NCI-H748 (cell line): Measurements from ENCODE around the gene TUT4.
A peak's percentile ranks its signal among the peaks of the same experiment; 100 is the strongest.

Experiments
- DNase-seq: peaks from one replicate; lab custom pipeline; 2025; ENCODE audit not compliant: unreplicated experiment; lab: John Stamatoyannopoulos, UW

TUT4 gene

DNA sequence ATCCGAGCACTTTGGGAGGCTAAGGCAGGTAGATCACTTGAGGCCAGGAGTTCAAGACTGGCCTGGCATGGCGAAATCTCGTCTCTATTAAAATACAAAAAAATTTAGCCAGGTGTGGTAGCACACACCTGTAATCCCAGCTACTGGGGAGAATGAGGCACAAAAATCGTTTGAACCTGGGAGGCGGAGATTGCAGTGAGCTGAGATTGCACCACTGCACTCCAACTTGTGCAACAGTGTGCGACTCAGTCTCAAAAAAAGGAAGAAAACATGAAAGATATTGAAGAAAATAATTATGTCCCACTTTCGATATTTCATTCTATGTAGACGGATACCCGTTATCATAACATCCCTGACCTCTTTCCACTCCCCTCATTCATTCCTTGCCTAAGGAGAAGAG lies 19.2 kb downstream of the TUT4 start:
- no peak for DNase-seq

DNA sequence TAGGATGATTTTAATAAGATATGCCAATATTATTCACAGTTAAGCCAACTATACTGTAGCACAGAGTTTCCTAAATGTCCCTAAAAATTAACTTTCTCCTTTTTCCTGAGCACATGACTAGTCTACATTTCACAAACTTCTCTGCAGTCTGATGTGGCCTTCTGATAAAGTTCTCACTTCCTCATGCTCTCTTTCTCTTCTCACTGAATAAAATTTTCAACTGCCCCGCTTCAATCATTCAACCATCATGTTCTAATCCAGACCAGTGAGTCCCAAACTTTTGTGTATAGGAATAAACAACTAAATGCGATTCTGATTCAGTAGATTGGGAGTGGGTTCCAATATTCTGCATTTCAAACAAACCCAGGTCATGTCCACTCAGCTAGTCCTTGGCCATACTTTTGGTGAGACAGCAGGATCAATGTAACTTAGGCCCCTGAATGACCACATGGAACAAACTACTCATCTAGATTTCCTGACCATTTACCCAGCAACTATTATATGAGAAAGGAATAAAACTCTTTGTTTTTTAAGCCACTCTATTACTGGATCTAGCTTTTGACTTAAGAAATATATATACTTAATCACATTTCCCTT lies 20.1 kb downstream of the TUT4 start:
- no peak for DNase-seq

DNA sequence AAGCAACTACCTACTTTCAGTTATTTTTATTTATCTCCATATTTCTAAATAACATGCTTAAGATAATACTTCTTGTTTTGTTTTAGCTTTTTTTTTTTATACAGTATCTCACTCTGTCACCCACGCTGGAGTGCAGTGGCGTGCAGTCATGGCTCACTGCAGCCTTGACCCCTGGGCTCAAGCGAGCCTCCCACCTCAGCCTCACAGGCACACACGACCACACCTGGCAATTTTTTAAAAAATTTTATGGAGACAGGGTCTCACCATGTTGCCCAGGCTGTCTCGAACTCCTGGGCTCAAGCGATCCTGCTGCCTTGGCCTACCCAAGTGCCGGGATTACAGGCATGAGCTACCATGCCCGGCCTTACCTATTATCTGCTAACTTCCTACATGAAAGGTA lies 20.6 kb downstream of the TUT4 start:
- no peak for DNase-seq

DNA sequence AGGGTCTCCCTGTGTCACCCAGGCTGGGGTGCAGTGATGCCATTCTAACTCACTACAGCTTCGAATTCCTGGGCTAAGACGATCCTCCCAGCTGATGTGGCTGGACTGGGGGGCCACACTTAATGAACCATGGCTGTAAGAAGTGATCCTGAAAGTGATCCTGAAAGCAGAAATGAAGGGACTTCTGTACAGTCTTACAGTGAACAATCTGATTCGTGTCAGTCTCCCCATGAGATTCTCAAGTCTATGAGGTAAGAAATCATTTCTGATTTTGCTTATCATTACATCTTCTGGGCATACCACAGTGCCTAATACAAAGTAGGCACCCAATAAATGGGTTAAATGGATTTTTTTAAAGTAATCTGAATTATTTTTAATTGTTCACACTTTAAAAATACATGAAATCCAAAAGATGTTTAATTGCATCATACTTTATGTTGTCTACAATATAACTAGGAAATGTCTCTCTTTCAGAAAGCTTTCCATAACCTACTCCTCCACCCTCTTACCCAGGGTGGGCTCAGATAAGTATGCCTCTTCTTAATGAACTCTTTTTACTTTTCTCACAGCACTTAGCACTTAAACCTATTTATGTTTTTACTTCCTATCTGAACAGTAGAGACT lies 21.5 kb downstream of the TUT4 start:
- DNase-seq = no peak

DNA sequence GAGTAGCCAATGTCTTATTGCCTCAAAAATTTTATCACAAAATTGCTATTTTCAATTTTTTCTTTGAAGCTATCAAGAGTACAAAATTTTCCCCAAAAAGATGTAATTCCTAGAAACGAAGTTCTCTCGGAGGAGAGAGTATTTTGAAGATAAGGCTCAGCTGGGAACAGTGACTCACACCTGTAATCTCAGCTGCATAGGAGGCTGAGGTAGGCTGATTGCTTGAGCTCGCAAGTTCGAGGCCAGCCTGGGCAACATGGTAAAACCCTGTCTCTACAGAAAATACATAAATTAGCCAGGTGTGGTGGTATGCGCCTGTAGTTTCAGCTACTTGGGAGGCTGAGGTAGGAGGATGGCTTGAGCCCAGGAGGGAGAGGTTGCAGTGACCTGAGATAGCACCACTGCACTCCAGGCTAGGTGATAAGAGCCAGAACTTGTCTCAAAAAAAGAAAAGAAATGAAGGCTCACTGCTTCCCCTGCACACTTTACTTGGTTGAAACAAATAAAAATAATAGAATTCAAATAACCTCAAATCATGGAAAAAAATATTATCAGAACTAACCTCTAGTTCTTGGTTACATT lies 22.2 kb downstream of the TUT4 start:
- no peak for DNase-seq

DNA sequence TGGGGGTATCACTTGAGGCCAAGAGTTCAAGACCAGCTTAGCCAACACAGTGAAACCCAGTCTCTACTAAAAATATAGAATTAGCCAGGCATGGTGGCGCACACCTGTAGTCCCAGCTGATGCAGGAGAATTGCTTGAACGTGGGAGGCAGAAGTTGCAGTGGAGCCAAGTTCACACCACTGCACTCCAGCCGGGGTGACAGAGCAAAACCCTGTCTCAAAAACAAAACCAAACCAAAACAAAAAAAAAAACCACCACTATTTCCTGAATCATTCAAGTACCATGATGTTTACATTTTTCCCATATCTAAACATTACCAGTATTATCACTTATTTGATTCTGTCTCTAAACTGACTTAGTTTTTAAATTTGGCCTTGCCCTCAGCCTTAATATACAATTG lies 29.5 kb downstream of the TUT4 start:
- DNase-seq = no peak

DNA sequence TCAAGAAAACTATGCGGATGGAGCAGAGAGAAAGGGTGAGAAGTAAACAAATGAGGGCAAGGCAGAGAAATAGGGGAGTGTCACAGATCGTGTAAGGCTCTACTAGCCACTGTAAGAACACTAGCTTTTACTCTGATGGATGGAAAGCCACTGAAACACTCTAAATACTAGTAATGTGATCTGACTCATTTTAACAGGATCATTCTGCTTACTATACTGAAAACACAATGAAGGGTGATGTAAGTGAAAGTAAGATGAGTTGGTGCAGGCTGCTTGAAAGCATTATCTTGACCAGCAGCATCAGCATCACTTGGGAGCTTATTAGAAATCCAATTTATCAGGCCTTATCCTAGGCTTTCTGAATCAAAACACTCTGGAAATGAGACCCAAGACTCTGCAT lies 32.7 kb downstream of the TUT4 start:
- DNase-seq = no peak

DNA sequence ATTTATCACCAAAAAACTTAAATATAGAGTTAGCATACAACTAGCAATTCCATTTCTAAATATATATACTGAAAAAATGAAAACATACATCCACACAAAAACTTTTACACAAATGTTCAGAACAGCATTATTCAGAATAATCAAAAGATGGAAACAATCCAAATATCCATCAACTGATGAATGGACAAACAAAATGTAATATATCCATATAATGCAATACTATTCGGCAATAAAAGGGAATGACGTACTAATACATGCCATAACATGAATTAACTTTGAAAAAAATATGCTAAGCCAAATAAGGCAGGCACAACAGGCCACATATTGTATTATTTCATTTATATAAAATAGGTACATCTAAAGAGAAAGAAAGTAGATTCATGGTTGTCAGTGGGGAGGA lies 33.9 kb downstream of the TUT4 start:
- no peak for DNase-seq

DNA sequence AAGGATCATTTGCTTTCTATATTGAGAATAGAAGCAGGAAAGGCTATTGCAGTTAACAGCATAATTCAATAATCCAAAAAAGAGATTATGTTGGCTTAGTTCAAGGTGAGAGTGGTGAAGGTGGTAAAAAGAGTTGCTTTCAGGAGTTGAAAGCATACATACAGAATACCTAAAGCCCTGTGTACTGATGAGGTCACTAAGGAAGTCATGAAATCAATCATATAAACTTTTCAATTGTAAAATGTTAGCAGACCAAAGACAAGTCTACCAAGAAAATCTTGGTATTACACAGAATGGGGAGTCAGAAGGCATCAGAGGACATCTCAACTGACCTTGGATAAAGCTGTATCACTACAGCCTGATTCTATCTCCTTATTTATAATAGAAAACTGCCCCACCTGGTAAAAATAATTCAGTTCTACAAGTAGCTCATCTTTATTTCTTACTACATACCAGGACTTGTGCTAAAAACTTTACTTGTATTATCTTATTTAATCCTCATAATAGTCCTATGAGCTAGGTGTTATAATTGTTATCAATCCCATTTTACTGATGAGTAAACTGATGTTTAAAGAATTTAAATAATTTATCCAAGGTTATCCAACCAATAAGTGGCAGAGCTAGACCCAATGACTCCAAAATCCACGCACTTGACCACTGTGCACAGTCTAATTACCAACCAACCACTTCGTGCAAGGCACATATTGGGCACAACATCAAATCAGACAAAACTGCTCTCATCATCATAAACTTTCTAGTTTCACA lies 40.9 kb downstream of the TUT4 start:
- no peak for DNase-seq

DNA sequence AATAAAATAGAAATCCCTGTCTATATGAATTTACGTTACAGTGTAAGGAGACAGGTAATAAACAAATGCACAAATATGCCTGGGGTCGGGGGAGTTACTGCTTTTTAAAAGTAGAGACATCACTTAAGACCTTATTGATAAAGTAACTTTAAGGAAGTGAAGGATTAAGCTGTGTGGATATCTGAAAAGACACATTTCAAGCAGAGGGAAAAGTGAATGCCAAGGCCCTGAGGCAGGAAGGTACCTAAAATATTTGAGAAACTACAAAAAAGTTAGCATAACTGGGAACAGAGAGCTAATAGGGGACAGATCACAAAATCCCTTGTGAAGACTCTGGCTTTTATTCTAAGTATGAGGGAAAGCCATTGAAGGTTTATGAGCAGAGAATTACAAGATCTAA lies 41.5 kb downstream of the TUT4 start:
- no peak for DNase-seq

DNA sequence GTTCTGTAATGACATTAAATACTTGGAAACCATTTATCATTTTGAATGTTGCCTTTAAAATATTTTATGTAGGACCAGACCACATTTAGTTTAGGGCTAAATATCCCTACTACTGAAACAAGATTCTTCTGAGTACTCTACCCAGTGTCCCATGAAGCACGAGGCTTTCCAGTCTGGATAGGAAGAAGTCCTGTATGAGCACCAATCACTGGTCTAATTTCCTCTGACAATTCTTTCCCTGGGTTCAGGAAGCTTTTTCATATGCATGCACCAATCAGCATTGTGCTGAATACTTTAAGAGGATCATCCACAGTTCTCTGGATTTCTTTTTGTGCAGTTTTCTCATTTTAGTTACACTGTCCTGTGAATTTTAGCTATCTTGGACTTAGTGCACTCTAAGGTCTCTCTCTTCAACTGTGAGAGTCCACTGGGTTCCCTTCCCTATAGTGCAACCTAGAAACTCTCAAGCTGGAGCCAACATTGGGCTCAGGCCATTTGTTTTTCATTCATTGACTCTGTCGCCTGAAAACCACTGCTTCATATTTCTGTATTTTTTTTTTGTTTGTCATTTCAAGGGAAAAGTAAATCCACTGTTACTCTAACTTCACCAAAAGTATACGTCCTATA lies 45.9 kb downstream of the TUT4 start:
- no peak for DNase-seq

DNA sequence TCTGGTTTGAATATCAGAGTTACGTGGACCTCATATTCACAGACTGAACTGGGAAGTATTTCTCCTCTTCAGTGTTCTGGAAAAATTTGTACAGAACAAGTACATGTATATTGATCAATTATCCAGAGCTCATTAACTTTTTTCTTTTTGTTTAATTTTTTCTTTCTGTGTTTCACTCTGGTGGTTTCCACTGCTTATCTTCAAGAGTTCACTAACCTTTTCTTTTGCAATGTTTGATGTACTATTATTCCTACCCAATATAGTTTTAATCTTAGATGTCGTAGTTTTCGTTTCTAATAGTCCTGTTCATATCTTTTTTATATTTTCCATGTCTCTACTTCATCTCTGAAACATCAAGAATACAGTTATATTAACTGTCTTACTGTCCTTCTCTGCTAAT lies 46.5 kb downstream of the TUT4 start:
- no peak for DNase-seq

DNA sequence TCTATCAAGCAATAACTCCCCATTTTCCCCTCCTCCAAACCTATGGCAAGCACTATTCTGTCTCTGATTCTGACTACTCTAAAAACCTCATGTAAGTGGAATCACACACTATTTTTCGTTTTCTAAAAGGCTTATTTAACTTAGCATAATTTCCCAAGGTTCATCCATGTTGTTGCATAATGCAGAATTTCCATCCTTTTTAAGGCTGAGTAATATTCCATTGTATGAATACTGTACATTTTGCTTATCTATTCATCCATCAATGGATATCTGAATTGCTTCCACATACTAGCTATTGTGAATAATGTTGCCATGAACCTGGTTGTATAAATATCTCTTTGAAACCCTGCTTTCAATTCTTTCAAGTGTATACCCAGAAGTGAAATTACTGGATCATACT lies 48.2 kb downstream of the TUT4 start:
- DNase-seq = no peak

DNA sequence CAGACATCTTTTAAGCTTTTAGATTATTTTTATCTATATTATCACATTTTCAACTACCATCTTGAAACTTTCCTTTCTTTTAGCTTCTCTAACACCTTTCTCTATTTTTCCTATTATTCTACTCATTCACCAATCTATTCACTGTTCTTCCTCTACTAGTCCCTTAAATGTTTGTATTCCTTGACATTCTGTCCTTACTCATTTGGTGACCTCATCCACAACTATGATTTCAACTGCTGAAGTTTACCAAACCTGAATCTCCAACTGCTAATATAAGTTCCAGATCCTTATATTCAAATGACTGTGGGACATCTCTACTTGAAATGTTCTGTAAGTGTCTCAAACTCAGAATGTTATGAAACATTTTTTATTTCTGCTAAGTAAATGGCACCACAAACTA lies 49.2 kb downstream of the TUT4 start:
- no peak for DNase-seq

DNA sequence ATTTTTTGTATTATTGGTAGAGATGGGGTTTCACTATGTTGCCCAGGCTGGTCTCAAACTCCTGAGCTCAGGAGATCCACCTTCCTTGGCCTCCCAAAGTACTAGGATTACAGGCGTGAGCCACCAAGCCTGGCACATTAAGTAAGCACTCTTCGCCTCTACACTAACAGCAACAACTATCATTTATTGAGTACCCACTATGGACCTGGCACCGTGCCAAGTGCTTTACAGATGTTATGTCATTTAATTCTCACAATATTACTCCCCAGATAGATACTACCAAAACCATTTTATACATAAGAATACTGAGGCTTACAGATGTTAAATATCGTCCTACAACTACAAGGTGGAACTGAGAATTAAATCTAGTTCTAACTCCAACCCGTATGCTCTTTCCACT lies 50.1 kb downstream of the TUT4 start:
- DNase-seq = peak; percentile 19

DNA sequence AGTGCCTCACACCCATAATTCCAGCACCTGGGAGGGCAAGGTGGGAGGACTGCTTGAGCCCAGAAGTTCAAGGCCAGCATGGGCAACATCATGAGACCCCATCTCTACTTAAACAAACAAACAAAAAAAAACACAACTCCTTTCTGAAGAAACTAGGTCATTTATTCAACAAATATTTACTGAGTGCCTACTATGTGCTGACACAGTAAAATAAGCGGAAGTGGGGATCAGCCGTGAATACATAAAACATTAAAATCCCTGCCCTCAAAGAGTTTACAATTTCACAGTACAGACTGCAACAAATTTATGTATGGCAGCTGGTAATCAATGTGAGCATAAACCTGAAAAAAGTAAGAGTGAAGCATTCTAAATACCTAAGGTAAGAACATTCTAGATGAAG lies 65.3 kb downstream of the TUT4 start:
- no peak for DNase-seq

DNA sequence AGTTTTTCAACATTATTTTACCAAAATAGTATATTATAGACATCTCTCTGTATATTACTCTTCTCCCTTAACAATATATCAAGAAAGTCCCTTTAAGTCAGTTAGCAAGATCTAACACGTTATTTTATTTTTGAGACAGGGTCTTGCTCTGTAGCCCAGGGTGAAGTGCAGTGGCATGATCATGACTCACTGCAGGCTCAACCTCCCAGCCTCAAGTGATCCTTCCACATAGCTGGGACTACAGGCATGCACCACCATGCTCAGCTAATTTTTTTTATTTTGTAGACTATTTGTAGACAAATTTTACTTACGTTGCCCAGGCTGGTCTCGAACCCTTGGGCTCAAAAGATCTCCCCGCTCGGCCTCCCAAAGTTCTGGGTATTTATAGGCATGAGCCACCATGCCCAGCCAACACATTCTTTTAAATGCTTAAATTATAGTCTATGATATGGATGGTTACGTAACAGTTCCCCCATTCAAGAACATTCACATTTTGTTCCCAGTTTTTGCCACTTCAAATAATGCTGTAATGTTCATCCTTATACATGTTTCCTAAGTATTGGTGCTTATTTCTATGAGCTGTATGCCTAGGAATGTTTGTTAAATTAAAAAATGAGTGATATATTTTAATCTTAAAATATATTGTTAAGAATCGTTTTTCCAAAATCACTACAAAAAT lies 70.4 kb downstream of the TUT4 start:
- DNase-seq = no peak

DNA sequence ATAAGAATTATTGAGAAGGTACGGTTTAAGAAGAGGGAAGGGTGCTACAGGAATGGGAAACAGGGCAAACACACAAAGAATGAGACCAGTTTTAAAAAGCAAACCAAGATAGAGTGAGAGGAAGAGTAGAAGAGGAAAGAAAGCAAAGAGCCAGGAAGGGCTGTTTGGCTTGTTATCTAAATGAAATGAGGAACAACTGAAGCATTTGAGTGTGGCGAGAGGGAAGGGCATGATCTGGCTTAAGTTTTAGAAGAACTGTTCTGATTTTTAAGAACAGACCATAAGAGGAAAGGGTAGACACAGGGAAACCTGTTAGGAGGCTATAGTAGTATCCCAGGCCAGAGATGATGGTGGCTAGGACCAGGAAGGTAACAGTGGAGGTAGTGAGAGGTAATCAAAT lies 73.8 kb downstream of the TUT4 start:
- DNase-seq = no peak

DNA sequence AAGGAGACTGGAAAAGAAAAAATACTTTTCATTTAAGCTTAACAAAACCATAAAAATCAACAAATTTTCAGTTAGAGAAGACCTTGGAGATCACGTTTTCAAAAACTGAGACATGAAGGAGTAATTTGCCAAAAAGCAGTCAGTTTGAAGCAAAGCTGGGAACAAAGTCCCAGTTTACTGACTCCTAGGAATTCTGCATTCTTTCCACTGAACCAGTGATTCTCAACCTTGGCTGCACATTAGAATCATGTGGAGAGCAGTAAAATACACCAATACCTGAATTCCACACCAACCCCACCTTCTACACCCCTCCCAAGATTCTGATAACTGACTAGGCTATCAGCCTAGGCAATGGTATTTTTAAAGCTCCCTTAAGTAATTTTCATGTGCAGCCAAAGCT lies 75.0 kb downstream of the TUT4 start:
- DNase-seq = no peak

DNA sequence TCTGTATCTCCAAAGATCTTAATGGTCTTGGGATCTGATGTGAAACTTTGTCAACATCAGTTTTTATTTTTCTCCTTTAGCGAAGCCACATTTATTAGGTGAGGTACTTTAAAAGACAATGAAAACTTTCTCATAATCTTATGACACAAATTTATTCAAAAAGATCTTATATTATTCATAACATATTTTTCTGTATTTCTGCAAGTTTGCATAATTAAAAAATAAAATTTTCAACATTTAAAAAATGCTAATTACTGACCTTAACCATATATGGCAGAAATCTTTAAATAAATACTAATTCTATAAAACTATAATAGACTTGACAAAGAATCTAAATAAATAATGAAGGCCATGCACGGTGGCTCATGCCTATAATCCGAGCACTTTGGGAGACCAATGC lies 75.9 kb downstream of the TUT4 start:
- DNase-seq = no peak

DNA sequence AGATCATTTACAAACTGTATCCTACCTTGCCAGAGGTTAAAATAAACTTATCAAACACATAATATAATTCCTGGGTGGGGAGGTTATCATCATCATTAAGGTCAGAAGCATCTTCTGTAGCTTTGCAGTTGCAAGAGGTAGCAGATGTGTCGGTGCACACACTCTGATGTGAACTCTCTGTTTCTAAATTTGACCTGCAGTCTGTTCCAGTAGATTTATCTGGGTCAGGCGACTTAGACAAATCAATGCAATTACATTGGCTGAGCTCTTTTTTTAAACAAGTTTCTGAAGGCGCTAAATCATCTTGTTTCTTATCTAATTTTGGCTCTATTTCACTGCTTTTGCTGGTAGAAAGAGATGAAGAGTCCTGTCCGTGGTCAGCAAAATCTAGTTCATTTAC lies 78.1 kb downstream of the TUT4 start:
- DNase-seq = no peak
